Right ventricle myocardium inferior (tissue), 1 donor: ENCODE data around the gene KCTD15. TPM values are rescaled to one million over a fixed set of nuclear protein-coding genes. Genes with fewer than 3 reads are reported as not detected.
A peak's percentile ranks its signal among the peaks of the same experiment; 100 is the strongest.

Experiments used
- ATAC-seq: fragments of 200-7000 bp; cut with Tn5 transposase; one replicate; pipeline ENCODE4 v1.9.1; 2020; ENCODE audit warnings: mild to moderate bottlenecking, moderate library complexity
- DNase-seq: peaks from one replicate; pipeline ENCODE4 v3.0.0; 2021; ENCODE audit errors: missing footprints
- intact Hi-C: fragments of 100-400 bp; cut with DNase I; formaldehyde crosslinking; loops from one replicate; pipeline ENCODE4 v1.11.0; 2022
- long read RNA-seq: library from polyadenylated mRNA; unstranded; transcript quantifications from one replicate; pipeline ENCODE4 v2.0.0, GENCODE V29; 2021
- total RNA-seq: library from RNA; stranded (reverse); fragmentation: NEBNext Ultra II Directional; extraction: Animal tissue kit (Norgen Biotek cat#: 25700); gene quantifications from one replicate; pipeline ENCODE4 v1.2.1, GENCODE V29; 2021
- donor health status: DM: no; HTN: yes; CAD: no; lungs with severe emphysema.

Gene KCTD15
- 10.1 TPM for total RNA-seq
- long read RNA-seq, partial matches to known transcripts = 1 of 5 reads
- long read RNA-seq, other reads (novel, unspliced or antisense) = 2 of 5 reads

GRCh38 chr19:33796164-33796875 lies at the start of gene KCTD15:
TSS of gene KCTD15 (plus strand) at chr19:33796870. CDS start at chr19:33800455, 3,585 bp downstream.
- intact Hi-C loops = loop anchor here (1.0 kb wide), 1 partner anchor 88 kb away; no protein-coding TSS in a partner anchor

GRCh38 chr19:33747273-33747672 lies 49.4 kb upstream of the KCTD15 start:
- intact Hi-C loops = no loop called here
- no peak for DNase-seq
- ATAC-seq = no peak

More at GRCh38 chr19:33796164-33796875, at the start of gene KCTD15:
- peak; percentile 71 for DNase-seq
- peak; percentile 15 for ATAC-seq

- no peak for DNase-seq
- ATAC-seq = no peak
- intact Hi-C loops = no loop called here
Observed at GRCh38 chr19:33748231-33748630, 48.4 kb upstream of the KCTD15 start.

GRCh38 chr19:33749016-33749415 lies 47.7 kb upstream of the KCTD15 start:
- intact Hi-C loops = no loop called here
- DNase-seq (no peak), ATAC-seq (no peak)

GRCh38 chr19:33749619-33750175 lies 47.0 kb upstream of the KCTD15 start:
- no peak for ATAC-seq
- intact Hi-C loops = no loop called here
- no peak for DNase-seq

GRCh38 chr19:33750587-33751435 lies 45.9 kb upstream of the KCTD15 start:
- no peak for ATAC-seq
- intact Hi-C loops = no loop called here

GRCh38 chr19:33751436-33751770 lies 45.3 kb upstream of the KCTD15 start:
- no peak for ATAC-seq
- intact Hi-C loops = no loop called here
- no peak for DNase-seq

More at GRCh38 chr19:33750587-33751435, 45.9 kb upstream of the KCTD15 start:
- no peak for DNase-seq

GRCh38 chr19:33752018-33752800 lies 44.5 kb upstream of the KCTD15 start:
- intact Hi-C loops = no loop called here
- ATAC-seq (no peak), DNase-seq (no peak)

- intact Hi-C loops = no loop called here
- no peak for DNase-seq
- ATAC-seq = no peak
Observed at GRCh38 chr19:33752945-33753344, 43.7 kb upstream of the KCTD15 start.

- intact Hi-C loops = no loop called here
- no peak for DNase-seq
- ATAC-seq = no peak
Observed at GRCh38 chr19:33754361-33754760, 42.3 kb upstream of the KCTD15 start.

GRCh38 chr19:33755099-33756035 lies 41.3 kb upstream of the KCTD15 start:
- no peak for DNase-seq
- ATAC-seq = no peak
- intact Hi-C loops = no loop called here

GRCh38 chr19:33756177-33756576 lies 40.5 kb upstream of the KCTD15 start:
- ATAC-seq (no peak), DNase-seq (no peak)
- intact Hi-C loops = no loop called here

GRCh38 chr19:33758541-33759013 lies 38.1 kb upstream of the KCTD15 start:
- intact Hi-C loops = no loop called here

GRCh38 chr19:33759356-33759755 lies 37.3 kb upstream of the KCTD15 start:
- ATAC-seq (no peak), DNase-seq (no peak)
- intact Hi-C loops = no loop called here

More at GRCh38 chr19:33758541-33759013, 38.1 kb upstream of the KCTD15 start:
- DNase-seq = no peak
- ATAC-seq = peak; percentile 20

- no peak for DNase-seq
- intact Hi-C loops = no loop called here
- peak; percentile 68 for ATAC-seq
Observed at GRCh38 chr19:33763633-33764371, 32.9 kb upstream of the KCTD15 start.

GRCh38 chr19:33766623-33767022 lies 30.0 kb upstream of the KCTD15 start:
- intact Hi-C loops = no loop called here
- ATAC-seq (no peak), DNase-seq (no peak)

GRCh38 chr19:33767898-33768413 lies 28.7 kb upstream of the KCTD15 start:
- ATAC-seq = peak; percentile 36

More at GRCh38 chr19:33767898-33768413, 28.7 kb upstream of the KCTD15 start:
- DNase-seq = no peak
- intact Hi-C loops = no loop called here
